Vagina (tissue), 2 donors: Measurements from ENCODE around the gene TOR1AIP1.

Experiments used
- POLR2A ChIP-seq, 2 donors: fragments of 450-650 bp; IDR thresholded peaks; one replicate each; pipeline ENCODE4 v1.6.1; 2017; ENCODE audit warnings: antibody characterized with exemption in 2 of 2, mild to moderate bottlenecking in 2 of 2, moderate library complexity in 2 of 2
- TF ChIP-seq, protein P1 (sequence below), 3 experiments: fragments of 450-650 bp in 2 of 3; fragments of 200-600 bp in 1 of 3; sonication (generic) in 1 of 3; IDR thresholded peaks; one replicate each; pipeline ENCODE4 v1.5.1; 2017 to 2019; ENCODE audit warnings: antibody characterized with exemption in 3 of 3, mild to moderate bottlenecking in 2 of 3, moderate library complexity in 2 of 3

DNA sequence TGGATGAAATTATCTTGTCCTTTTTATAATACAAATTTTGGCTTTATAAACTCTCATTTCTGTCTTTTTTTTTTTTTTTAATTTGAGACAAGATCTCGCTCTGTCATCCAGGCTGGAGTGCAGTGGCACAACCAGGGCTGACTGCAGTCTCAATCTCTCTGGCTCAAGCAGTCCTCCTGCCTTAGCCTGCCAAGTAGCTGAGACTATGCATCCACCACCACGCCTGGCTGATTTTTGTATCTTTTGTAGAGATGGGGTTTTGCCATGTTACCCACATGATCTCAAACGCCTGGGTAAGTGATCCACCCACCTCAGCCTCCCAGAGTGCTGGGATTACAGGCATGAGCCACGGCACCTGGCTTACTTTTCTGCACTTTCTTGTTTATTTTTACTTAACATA lies 7.5 kb downstream of the TOR1AIP1 start:
- TF ChIP-seq, protein P1, sequence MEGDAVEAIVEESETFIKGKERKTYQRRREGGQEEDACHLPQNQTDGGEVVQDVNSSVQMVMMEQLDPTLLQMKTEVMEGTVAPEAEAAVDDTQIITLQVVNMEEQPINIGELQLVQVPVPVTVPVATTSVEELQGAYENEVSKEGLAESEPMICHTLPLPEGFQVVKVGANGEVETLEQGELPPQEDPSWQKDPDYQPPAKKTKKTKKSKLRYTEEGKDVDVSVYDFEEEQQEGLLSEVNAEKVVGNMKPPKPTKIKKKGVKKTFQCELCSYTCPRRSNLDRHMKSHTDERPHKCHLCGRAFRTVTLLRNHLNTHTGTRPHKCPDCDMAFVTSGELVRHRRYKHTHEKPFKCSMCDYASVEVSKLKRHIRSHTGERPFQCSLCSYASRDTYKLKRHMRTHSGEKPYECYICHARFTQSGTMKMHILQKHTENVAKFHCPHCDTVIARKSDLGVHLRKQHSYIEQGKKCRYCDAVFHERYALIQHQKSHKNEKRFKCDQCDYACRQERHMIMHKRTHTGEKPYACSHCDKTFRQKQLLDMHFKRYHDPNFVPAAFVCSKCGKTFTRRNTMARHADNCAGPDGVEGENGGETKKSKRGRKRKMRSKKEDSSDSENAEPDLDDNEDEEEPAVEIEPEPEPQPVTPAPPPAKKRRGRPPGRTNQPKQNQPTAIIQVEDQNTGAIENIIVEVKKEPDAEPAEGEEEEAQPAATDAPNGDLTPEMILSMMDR (IDR thresholded peaks at IDR 0.05) = no peak
- TF ChIP-seq POLR2A (IDR thresholded peaks at IDR 0.05) = no peak
